HG02678 (cell line): ENCODE data around the gene ATP1A3.
"Not testable (repeated sequence)": the region's sequence is repeated elsewhere in the genome, so short reads cannot be mapped to it uniquely, and the experiment has no call there.

Source experiments
- ATAC-seq: cut with Tn5 transposase; IDR thresholded peaks from one replicate; pipeline ENCODE4 v1.9.1; 2021; ENCODE audit warnings: mild to moderate bottlenecking, moderate library complexity; ENCODE audit not compliant: unreplicated experiment

The ATP1A3 gene

DNA sequence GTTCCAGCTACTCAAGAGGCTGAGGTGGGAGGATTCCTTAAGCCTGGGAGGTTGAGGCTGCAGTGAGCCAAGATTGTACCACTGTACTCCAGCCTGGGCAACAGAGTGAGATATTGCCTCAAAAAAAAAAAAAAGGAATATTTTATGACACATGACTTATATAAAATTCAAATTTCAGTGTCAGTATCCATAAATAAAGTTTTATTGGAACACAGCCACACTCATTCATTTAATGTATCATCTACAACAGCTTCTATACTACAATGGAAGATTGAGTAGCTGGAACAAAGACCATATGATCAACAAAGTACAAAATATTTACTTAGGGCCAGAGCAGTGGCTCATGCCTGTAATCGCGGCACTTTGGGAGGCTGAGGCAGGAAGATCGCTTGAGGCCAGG, 18.7 kb upstream of the ATP1A3 start:
- ATAC-seq = not testable (repeated sequence)

DNA sequence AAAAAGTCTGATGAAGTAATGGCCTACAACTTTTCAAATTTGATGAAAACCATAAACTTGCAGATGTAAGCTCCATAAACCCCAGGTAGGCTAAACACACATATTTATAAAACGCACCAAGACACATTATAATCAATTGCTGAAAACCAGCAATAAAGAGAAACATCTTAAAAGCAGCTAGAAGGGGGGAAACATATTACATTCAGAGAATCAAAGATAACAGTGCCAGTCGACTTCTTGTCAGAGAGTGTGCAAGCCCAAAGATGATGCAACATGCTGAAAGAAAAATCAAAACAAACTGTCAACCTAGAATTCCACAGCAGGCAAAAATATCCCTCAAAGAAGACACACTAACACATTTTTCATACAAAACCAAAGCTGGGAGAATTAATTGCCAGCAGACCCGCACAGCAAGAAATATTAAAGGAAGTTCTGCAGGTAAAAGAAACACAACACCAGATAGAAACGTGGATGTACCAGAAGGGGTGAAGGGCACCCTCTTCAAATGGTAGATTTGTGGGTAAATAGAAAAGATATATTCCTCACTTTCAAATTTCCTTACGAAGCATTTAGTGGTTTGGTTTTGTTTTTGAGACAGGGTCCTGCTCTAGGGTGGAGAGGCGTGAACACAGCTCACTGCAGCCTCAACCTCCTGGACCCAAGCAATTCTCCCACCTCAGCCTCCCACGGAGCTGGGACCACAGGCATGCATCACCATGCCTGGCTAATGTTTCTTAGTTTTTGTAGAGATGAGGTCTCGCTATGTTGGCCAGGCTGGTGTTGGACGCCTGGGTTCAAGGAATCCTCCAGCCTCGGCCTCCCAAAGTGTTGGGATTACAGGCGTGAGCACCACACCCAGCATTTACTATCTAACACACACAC, 16.5 kb upstream of the ATP1A3 start:
- ATAC-seq = no peak

GRCh38 chr19:42006569-42006968, 12.5 kb upstream of the ATP1A3 start:
- no peak for ATAC-seq

- ATAC-seq = no peak
Measured at GRCh38 chr19:42005504-42005903, 11.5 kb upstream of the ATP1A3 start.

DNA sequence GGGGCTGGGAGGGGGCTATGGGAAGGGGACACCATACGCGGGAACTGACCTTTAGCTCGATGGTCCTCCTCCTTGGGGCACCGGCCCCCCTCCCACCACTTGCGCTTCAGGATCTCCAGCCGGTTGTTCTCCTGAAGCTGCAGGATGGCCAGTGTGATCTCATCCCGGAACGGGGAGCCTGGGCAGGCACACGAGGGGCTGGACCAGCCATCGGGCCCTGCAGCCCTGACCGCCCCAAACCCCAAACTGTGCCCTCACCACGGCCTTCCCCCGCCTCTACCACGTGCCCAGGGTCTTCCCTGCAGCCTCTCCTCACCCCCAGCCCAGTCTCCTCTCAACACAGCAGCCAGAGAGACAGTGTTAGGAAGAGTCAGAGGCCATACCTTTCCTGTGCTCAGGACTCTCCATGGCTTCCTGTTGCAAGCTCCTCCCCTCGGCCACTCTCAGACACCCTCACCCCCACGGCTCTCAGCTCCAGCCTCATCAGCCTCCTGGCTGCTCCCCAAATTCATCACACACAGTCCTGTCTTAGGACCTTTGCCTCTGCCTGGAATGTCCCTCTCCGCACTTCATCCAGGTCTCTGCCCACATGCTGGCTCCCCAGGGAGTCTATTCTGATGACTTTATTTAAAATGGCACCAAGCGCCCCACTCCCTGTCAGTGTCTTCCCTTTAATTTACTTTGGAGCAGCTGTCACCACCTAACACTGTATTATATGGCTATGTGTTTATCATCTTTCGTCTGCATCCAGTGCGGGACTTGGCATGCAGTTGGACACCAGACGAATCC, 9.7 kb upstream of the ATP1A3 start:
- ATAC-seq = no peak

- no peak for ATAC-seq
Measured at GRCh38 chr19:41999878-42000208, 5.8 kb upstream of the ATP1A3 start.

- ATAC-seq = no peak
Measured at GRCh38 chr19:41999071-41999877, 5.2 kb upstream of the ATP1A3 start.

- no peak for ATAC-seq
Measured at GRCh38 chr19:41998246-41999020, 4.4 kb upstream of the ATP1A3 start.

- no peak for ATAC-seq
Measured at GRCh38 chr19:41997851-41998229, 3.8 kb upstream of the ATP1A3 start.

GRCh38 chr19:41997121-41997850, 3.3 kb upstream of the ATP1A3 start:
- ATAC-seq = no peak

GRCh38 chr19:41995959-41996797, 2.1 kb upstream of the ATP1A3 start:
- no peak for ATAC-seq

DNA sequence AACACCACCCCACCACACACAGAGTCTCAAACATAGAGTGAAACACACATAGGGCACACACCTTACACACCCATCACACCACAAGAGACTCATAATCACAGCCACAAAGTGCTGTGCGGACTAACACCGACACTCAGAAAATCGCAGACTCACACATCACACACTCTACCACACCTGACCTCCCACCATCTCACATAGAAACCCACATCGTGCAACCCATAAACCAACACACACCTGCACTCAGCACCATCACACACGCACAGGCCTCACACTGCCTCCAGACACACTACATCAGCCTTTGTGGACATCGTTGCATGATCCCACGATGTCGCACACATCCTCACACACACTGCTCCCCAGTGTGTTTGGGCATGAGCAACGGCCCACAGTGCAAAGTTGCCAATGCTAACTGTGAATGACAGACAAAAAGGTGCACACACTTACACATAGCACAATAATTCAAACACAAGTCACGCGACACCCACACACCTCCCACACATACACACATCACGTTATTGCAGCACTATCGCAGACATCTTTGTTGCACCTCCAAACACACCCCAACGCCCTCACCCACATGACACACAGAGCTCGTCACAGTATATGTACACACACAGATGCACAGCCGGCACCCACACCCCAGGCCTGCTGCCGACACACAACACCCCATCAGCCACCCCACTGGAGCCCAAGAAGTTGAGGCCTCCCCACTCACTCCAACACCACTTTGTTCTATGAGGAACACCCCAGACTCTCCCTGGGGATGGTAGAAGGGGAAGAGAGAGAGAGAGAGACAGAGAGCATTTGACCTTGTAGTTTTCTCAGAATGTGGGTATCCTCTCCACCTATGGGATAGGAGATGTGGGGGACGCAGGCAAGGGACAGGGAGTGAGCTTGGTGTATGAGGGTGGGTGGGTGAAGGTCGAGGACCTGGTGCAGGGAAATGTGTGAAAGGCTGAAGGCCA, 1.2 kb upstream of the ATP1A3 start:
- no peak for ATAC-seq

DNA sequence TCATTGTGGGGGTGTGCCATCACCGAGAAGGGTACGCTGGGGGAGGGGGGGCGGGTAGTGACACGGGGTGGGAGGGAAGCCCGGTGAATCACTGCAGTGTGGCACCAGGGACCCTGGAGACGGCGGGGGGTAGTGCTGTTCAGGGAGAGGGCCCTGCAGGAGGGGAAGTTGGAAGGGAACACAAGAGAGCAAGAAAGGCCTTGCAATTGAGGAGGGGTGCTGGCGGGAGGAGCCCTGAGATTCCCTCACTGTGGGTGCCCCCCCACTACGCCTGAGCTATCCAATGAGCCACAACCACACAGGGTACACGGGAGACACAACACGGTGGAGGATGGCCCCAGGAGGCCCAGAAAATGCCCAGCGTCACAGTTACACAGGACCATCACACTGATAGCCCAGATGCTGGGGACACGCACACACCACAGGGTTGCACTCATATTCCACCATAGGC, 516 bp upstream of the ATP1A3 start:
- no peak for ATAC-seq

DNA sequence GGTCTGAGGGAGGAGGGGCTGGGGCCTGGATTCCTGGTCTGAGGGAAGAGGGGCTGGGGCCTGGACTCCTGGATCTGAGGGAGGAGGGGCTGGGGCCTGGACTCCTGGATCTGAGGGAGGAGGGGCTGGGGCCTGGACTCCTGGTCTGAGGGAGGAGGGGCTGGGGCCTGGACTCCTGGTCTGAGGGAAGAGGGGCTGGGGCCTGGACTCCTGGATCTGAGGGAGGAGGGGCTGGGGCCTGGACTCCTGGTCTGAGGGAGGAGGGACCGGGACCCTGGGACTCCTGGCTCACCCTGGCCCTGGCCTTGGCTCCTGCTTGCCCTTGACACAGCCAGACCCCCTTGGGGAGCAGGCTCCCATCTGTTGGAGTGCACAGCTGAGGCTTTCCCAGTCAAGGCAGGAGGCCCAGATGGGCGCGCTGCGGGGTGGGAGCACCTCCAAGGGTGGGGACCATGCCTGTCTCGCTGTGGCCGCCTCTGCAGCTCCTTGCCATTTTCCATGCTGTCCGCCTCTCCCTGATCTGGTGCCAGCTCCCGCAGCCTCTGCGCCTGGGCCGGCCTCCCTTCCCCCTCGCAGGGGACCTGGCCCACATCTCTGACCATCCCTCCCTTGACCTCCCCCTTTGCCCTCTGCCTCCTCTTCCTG, 2.0 kb downstream of the ATP1A3 start:
- ATAC-seq = not testable (repeated sequence)

DNA sequence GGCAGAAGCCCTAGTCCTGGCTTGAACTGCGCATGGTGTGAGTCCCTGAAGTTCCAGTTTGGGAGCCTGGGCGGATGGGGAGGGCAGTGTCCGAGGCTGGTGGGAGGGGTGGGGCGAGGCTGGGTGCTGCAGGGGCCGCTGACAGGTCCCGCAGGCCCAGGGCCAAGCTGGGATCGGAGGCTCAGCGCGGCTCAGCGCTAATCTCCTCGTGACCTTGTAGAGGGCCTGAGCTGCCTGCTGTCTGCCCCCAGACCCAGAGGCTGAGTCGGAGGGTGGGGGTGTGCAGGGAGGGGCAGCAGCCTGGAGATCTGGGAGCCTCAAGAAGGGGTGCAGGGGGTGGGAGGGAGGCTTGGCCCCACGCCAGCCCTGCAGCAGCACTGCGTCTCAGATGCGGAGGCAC, 3.0 kb downstream of the ATP1A3 start:
- ATAC-seq = no peak

DNA sequence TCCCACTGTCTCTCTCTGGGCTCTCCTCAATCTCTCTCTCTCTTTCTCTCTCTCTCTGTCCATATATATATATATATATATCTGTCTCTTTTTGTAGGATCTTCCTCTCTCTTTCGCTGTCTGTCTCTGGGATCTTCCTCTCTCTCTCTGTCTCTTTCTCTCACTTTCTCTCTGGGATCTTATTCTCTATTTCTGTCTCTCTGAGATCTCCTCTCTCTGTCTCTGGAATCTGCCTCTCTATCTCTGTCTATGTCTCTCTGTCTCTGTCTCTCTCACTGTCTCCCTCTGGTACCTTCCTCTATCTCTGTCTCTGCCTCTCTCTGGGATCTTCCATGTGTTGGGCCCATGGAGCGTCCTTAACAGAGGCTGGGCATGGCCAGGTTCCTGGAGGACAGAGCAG, 3.4 kb downstream of the ATP1A3 start:
- ATAC-seq = no peak

GRCh38 chr19:41990028-41990427, 4.0 kb downstream of the ATP1A3 start:
- no peak for ATAC-seq
